ENCODE measurements around the gene STK32A.

Gene STK32A

GRCh38 chr5:147327905-147328304 lies 93.1 kb downstream of the STK32A start:
- H3K4me3 ChIP-seq (ENCODE audit: low read depth, low read length, poor library complexity, severe bottlenecking) = no peak overlapping the region
- TF ChIP-seq CTCF (IDR thresholded peaks at IDR 0.05; ENCODE audit: low read length) (no peak), EZH2 (IDR thresholded peaks at IDR 0.05; ENCODE audit: borderline replicate concordance, low read length) (no peak)
- no peaks in the 10 kb centered on the region for H3K27me3 ChIP-seq (ENCODE audit: insufficient read depth, low read length)

GRCh38 chr5:147332658-147333057 lies 97.8 kb downstream of the STK32A start:
- Histone ChIP-seq H3K27me3 (ENCODE audit: insufficient read depth, low read length) (no peaks in the 10 kb centered on the region), H3K9me2 (ENCODE audit: low read depth, low read length) (no peaks in the 10 kb centered on the region), H3K79me2 (ENCODE audit: insufficient read depth, low read length) (no peaks in the 10 kb centered on the region), H3F3A (ENCODE audit: insufficient read depth, low read length) (no peaks in the 10 kb centered on the region), H4K20me1 (ENCODE audit: insufficient read depth, low read length) (no peaks in the 10 kb centered on the region), H3K36me3 (ENCODE audit: insufficient read depth, low read length) (no peaks in the 10 kb centered on the region), H3K9ac (ENCODE audit: low read length) (no peak overlapping the region), H3K27ac (ENCODE audit: low read depth, low read length, poor library complexity, severe bottlenecking) (no peak overlapping the region), H3K4me2 (ENCODE audit: low read length) (no peak overlapping the region), H3K9me3 (ENCODE audit: low read length) (no peaks in the 10 kb centered on the region), H2AFZ (ENCODE audit: low read length) (no peak overlapping the region), H3K4me3 (ENCODE audit: low read depth, low read length, poor library complexity, severe bottlenecking) (no peak overlapping the region), H3K4me1 (ENCODE audit: insufficient read depth, low read length, severe bottlenecking) (no peaks in the 10 kb centered on the region)
- no peak for TF ChIP-seq CTCF (IDR thresholded peaks at IDR 0.05; ENCODE audit: low read length)
- TF ChIP-seq EZH2 (IDR thresholded peaks at IDR 0.05; ENCODE audit: borderline replicate concordance, low read length) = no peak

More at GRCh38 chr5:147327905-147328304, 93.1 kb downstream of the STK32A start:
- no peaks in the 10 kb centered on the region for H3F3A ChIP-seq (ENCODE audit: insufficient read depth, low read length)
- H4K20me1 ChIP-seq (ENCODE audit: insufficient read depth, low read length) = no peaks in the 10 kb centered on the region
- H2AFZ ChIP-seq (ENCODE audit: low read length) = no peak overlapping the region
- H3K36me3 ChIP-seq (ENCODE audit: insufficient read depth, low read length) = no peaks in the 10 kb centered on the region
- no peak overlapping the region for H3K9ac ChIP-seq (ENCODE audit: low read length)
- H3K4me2 ChIP-seq (ENCODE audit: low read length) = no peak overlapping the region
- H3K4me1 ChIP-seq (ENCODE audit: insufficient read depth, low read length, severe bottlenecking) = no peaks in the 10 kb centered on the region
- H3K9me3 ChIP-seq (ENCODE audit: low read length) = no peaks in the 10 kb centered on the region
- no peaks in the 10 kb centered on the region for H3K9me2 ChIP-seq (ENCODE audit: low read depth, low read length)
- no peaks in the 10 kb centered on the region for H3K79me2 ChIP-seq (ENCODE audit: insufficient read depth, low read length)
- no peak overlapping the region for H3K27ac ChIP-seq (ENCODE audit: low read depth, low read length, poor library complexity, severe bottlenecking)

- H3K27me3 ChIP-seq (ENCODE audit: insufficient read depth, low read length) = no peaks in the 10 kb centered on the region
- H3K4me2 ChIP-seq (ENCODE audit: low read length) = no peak overlapping the region
Measured at GRCh38 chr5:147336876-147337275, 102.0 kb downstream of the STK32A start.

More at GRCh38 chr5:147336876-147337275, 102.0 kb downstream of the STK32A start:
- no peaks in the 10 kb centered on the region for H4K20me1 ChIP-seq (ENCODE audit: insufficient read depth, low read length)
- H2AFZ ChIP-seq (ENCODE audit: low read length) = no peak overlapping the region
- TF ChIP-seq EZH2 (IDR thresholded peaks at IDR 0.05; ENCODE audit: borderline replicate concordance, low read length) = no peak
- TF ChIP-seq CTCF (IDR thresholded peaks at IDR 0.05; ENCODE audit: low read length) = no peak
- no peaks in the 10 kb centered on the region for H3F3A ChIP-seq (ENCODE audit: insufficient read depth, low read length)
- no peaks in the 10 kb centered on the region for H3K36me3 ChIP-seq (ENCODE audit: insufficient read depth, low read length)
- no peaks in the 10 kb centered on the region for H3K79me2 ChIP-seq (ENCODE audit: insufficient read depth, low read length)
- H3K4me1 ChIP-seq (ENCODE audit: insufficient read depth, low read length, severe bottlenecking) = no peaks in the 10 kb centered on the region
- H3K4me3 ChIP-seq (ENCODE audit: low read depth, low read length, poor library complexity, severe bottlenecking) = no peak overlapping the region
- H3K9me3 ChIP-seq (ENCODE audit: low read length) = no peaks in the 10 kb centered on the region
- no peak overlapping the region for H3K9ac ChIP-seq (ENCODE audit: low read length)
- no peaks in the 10 kb centered on the region for H3K9me2 ChIP-seq (ENCODE audit: low read depth, low read length)
- no peak overlapping the region for H3K27ac ChIP-seq (ENCODE audit: low read depth, low read length, poor library complexity, severe bottlenecking)
